Measurements from ENCODE around the gene BLACAT1. TPM values are rescaled to one million over a fixed set of nuclear protein-coding genes. Genes with fewer than 3 reads are reported as not detected.

Gene BLACAT1
- total RNA-seq, 1 donor from 2014 or later, result 3.9 TPM

DNA sequence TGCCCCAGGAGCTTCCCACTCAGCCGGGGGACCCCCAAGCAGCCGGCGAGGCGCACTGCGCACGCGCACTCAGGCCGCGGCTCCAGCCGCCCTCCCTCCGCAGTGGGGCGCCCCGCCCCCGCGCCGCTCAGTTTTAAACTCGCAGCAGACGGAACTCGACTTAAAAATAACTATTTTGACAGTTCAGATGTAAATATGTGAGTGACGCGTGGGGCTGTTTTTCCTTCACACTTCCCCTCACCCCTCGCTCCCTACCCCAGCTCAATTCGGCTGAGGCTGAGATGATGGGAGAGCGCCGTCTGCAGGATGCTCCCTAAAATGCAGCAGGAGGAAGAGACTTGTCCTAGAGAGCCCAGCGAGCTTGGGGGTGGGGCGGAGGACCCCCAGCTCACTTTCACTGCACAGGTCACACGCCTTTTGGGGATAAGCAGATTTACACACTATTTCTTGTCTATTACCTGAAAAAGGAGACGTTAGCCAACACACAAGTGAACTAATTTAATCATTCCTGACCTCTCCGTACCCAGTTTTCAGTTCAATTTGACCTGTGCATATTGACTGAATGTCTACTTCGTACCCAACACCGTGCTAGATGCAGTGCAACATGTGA, 25.0 kb downstream of the BLACAT1 start:
- peaks cover 30% of the 10 kb centered on the region for H3K4me1 Mint-ChIP-seq
- no peaks in the 10 kb centered on the region for H3K36me3 Mint-ChIP-seq (ENCODE audit: low read depth)
- DNase-seq (ENCODE audit: low read depth, low spot score), result peak; percentile 76
- peaks cover 3% of the 10 kb centered on the region for H3K27me3 Mint-ChIP-seq (ENCODE audit: low read depth)
- TF ChIP-seq CTCF (conservative IDR thresholded peaks at IDR 0.05), result peak; percentile 93
- no peak overlapping the region for H3K27ac Mint-ChIP-seq (ENCODE audit: unreplicated experiment)
- peak overlapping the region; percentile 86 for H3K4me3 Mint-ChIP-seq
- H3K9me3 Mint-ChIP-seq, result no peaks in the 10 kb centered on the region

GRCh38 chr1:205429762-205430695, 25.8 kb downstream of the BLACAT1 start:
- H3K4me3 Mint-ChIP-seq, result peak overlapping the region; percentile 86
- TF ChIP-seq CTCF (conservative IDR thresholded peaks at IDR 0.05), result no peak

DNA sequence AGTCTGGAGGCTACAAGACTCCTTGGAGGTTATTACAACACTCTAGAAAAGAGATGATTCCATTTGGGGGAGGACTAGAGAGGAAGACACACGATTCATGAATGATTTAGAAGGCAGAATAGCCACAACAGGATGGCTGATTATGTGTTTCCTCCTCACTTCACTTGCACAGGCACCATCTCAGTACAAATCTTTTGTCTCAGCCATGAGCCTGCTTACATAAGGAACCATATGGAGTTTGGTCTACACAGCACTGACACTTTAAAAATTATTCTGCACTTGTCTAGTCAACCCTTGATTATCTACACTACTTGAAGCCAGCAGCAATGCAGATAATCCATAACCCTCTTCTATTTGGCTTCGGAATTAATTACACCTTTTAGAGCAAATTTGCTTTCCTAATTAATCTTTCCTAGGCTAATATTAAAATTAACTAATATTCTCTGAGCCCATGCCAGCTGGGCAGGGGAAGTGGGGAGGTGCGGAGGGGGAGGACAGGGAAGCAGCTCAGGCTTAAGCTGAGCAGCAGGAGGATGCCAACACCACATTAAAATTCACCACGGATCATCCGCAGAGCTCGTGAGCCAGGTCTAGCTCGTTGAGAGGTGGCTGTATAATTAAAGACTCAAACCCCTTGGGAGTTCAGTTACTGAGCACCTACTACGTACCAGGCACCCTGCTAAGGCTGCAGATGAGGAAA, 30.8 kb downstream of the BLACAT1 start:
- Mint-ChIP-seq H3K4me1 (peaks cover 12% of the 10 kb centered on the region), H3K36me3 (ENCODE audit: low read depth) (no peaks in the 10 kb centered on the region), H3K9me3 (no peaks in the 10 kb centered on the region), H3K4me3 (no peak overlapping the region), H3K27me3 (ENCODE audit: low read depth) (peaks cover 6% of the 10 kb centered on the region), H3K27ac (ENCODE audit: unreplicated experiment) (no peak overlapping the region)
- TF ChIP-seq CTCF (conservative IDR thresholded peaks at IDR 0.05), result no peak
- DNase-seq (ENCODE audit: low read depth, low spot score), result no peak

More at GRCh38 chr1:205429762-205430695, 25.8 kb downstream of the BLACAT1 start:
- Mint-ChIP-seq H3K4me1 (peaks cover 22% of the 10 kb centered on the region), H3K27me3 (ENCODE audit: low read depth) (peaks cover 3% of the 10 kb centered on the region), H3K36me3 (ENCODE audit: low read depth) (no peaks in the 10 kb centered on the region), H3K9me3 (no peaks in the 10 kb centered on the region), H3K27ac (ENCODE audit: unreplicated experiment) (no peak overlapping the region)
- DNase-seq (ENCODE audit: low read depth, low spot score), result no peak

DNA sequence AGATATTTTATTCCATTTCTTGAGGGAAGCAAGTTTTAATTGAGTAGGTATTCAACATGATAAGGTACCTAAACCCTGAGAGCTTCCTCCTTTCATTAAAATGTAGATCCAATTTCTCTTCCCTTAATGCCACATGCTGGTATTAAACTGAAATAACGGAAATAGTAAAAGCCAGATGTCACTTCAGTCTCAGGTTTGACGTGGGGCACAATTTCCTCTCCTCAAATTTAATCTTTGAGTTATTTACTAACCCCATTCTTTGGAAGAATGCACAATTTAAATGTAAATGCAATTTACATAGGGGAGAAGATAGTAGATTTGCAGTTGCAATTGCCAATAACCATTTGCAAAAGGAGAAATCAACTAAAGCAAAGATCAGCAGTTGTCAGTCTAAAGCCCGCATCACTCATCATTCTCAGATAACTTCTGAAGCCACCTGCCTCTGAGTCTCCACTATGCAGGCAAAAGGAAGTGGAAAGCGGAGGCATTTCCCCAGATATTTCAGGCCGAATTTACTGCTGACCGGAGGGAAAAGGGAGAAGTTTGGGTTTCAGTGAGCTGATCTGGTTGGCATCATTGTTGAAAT, 31.9 kb downstream of the BLACAT1 start:
- Mint-ChIP-seq H3K36me3 (ENCODE audit: low read depth) (no peaks in the 10 kb centered on the region), H3K4me3 (no peak overlapping the region), H3K4me1 (peaks cover 10% of the 10 kb centered on the region), H3K27me3 (ENCODE audit: low read depth) (peaks cover 6% of the 10 kb centered on the region), H3K27ac (ENCODE audit: unreplicated experiment) (no peak overlapping the region), H3K9me3 (no peaks in the 10 kb centered on the region)
- no peak for DNase-seq (ENCODE audit: low read depth, low spot score)
- TF ChIP-seq CTCF (conservative IDR thresholded peaks at IDR 0.05), result no peak

GRCh38 chr1:205422993-205423642, 32.7 kb downstream of the BLACAT1 start:
- Mint-ChIP-seq H3K36me3 (ENCODE audit: low read depth) (no peaks in the 10 kb centered on the region), H3K4me1 (peaks cover 5% of the 10 kb centered on the region), H3K4me3 (no peak overlapping the region), H3K27ac (ENCODE audit: unreplicated experiment) (no peak overlapping the region), H3K9me3 (no peaks in the 10 kb centered on the region), H3K27me3 (ENCODE audit: low read depth) (peaks cover 4% of the 10 kb centered on the region)
- DNase-seq (ENCODE audit: low read depth, low spot score), result no peak
- no peak for TF ChIP-seq CTCF (conservative IDR thresholded peaks at IDR 0.05)

Measured in neural crest cell (in vitro differentiated cells).